SK-N-SH treated with all-trans-retinoic acid at 6 μM for 48 hours (cell line): ENCODE measurements around the gene CYP1A2.
A peak's percentile ranks its signal among the peaks of the same experiment; 100 is the strongest.

Experiments
- ATAC-seq: fragments of 200-7000 bp; cut with Tn5 transposase; 3 replicates; pipeline ENCODE4 v1.9.1; 2020; ENCODE audit warnings: mild to moderate bottlenecking, moderate library complexity
- ARNTL ChIP-seq: fragments of 450-650 bp; formaldehyde crosslinking; IDR thresholded peaks from 2 replicates; pipeline ENCODE4 v1.5.0; 2020; ENCODE audit warnings: low read depth, mild to moderate bottlenecking, moderate library complexity, borderline replicate concordance
- BACH2 ChIP-seq: fragments of 250-450 bp; sonication (Bioruptor Pico); IDR thresholded peaks from 2 replicates; pipeline ENCODE4 v1.9.0; 2021; ENCODE audit warnings: mild to moderate bottlenecking, borderline replicate concordance
- CSDC2 ChIP-seq: fragments of 250-450 bp; sonication (Bioruptor Pico); IDR thresholded peaks from 2 replicates; pipeline ENCODE4 v1.5.0; 2020; ENCODE audit warnings: mild to moderate bottlenecking, moderate library complexity
- ESRRG ChIP-seq: fragments of 250-450 bp; sonication (Bioruptor Pico); IDR thresholded peaks from 2 replicates; pipeline ENCODE4 v1.6.1; 2021; ENCODE audit warnings: mild to moderate bottlenecking
- GLIS3 ChIP-seq: fragments of 250-450 bp; sonication (Bioruptor Pico); IDR thresholded peaks from 2 replicates; pipeline ENCODE4 v1.5.0; 2020; ENCODE audit warnings: mild to moderate bottlenecking, moderate library complexity
- ISL1 ChIP-seq: fragments of 250-450 bp; sonication (Bioruptor Pico); IDR thresholded peaks from 2 replicates; pipeline ENCODE4 v2.1.2; 2022; ENCODE audit warnings: mild to moderate bottlenecking, moderate library complexity
- OSR1 ChIP-seq: fragments of 250-450 bp; sonication (Bioruptor Pico); IDR thresholded peaks from 2 replicates; pipeline ENCODE4 v1.8.0; 2022; ENCODE audit warnings: moderate library complexity, mild to moderate bottlenecking, inconsistent platforms
- PATZ1 ChIP-seq: fragments of 250-450 bp; sonication (Bioruptor Pico); IDR thresholded peaks from 2 replicates; pipeline ENCODE4 v1.8.0; 2020; ENCODE audit warnings: mild to moderate bottlenecking, moderate library complexity, borderline replicate concordance
- POU6F1 ChIP-seq: fragments of 250-450 bp; sonication (Bioruptor Pico); IDR thresholded peaks from 2 replicates; pipeline ENCODE4 v1.8.0; 2021; ENCODE audit warnings: low read depth, mild to moderate bottlenecking, moderate library complexity, borderline replicate concordance
- PPARA ChIP-seq: fragments of 250-450 bp; sonication (Bioruptor Pico); IDR thresholded peaks from 2 replicates; pipeline ENCODE4 v1.5.0; 2020; ENCODE audit warnings: mild to moderate bottlenecking, borderline replicate concordance
- RARB ChIP-seq: fragments of 250-450 bp; sonication (Bioruptor Pico); IDR thresholded peaks from 2 replicates; pipeline ENCODE4 v1.8.0; 2021; ENCODE audit warnings: mild to moderate bottlenecking, moderate library complexity
- SNAI2 ChIP-seq: fragments of 250-450 bp; sonication (Bioruptor Pico); IDR thresholded peaks from 2 replicates; pipeline ENCODE4 v1.5.0; 2020; ENCODE audit warnings: mild to moderate bottlenecking, moderate library complexity
- TCF4 ChIP-seq: fragments of 250-450 bp; sonication (Bioruptor Pico); IDR thresholded peaks from 2 replicates; pipeline ENCODE4 v1.8.0; 2021; ENCODE audit warnings: mild to moderate bottlenecking, moderate library complexity, borderline replicate concordance
- TOX ChIP-seq: fragments of 250-450 bp; sonication (Bioruptor Pico); IDR thresholded peaks from 2 replicates; pipeline ENCODE4 v1.8.0; 2021; ENCODE audit warnings: mild to moderate bottlenecking, moderate library complexity, borderline replicate concordance
- ZC3H10 ChIP-seq: fragments of 250-450 bp; sonication (Bioruptor Pico); IDR thresholded peaks from 2 replicates; pipeline ENCODE4 v1.5.1; 2021; ENCODE audit warnings: mild to moderate bottlenecking, moderate library complexity
- ZFP3 ChIP-seq: fragments of 250-450 bp; sonication (Bioruptor Pico); IDR thresholded peaks from 2 replicates; pipeline ENCODE4 v1.5.0; 2020; ENCODE audit warnings: mild to moderate bottlenecking, moderate library complexity
- ZFP30 ChIP-seq: fragments of 450-650 bp; formaldehyde crosslinking; IDR thresholded peaks from 2 replicates; pipeline ENCODE4 v1.5.0; 2022; ENCODE audit warnings: mild to moderate bottlenecking, moderate library complexity
- ZNF565 ChIP-seq: fragments of 450-650 bp; formaldehyde crosslinking; conservative IDR thresholded peaks from 2 replicates; pipeline ENCODE4 v1.5.0; 2020; ENCODE audit warnings: low read depth, mild to moderate bottlenecking, moderate library complexity
- ZNF8 ChIP-seq: fragments of 450-650 bp; formaldehyde crosslinking; IDR thresholded peaks from 2 replicates; pipeline ENCODE4 v1.5.0; 2020; ENCODE audit warnings: mild to moderate bottlenecking, moderate library complexity
- TF ChIP-seq, protein P1 (sequence below): fragments of 250-450 bp; sonication (Bioruptor Pico); IDR thresholded peaks from 2 replicates; pipeline ENCODE4 v1.5.0; 2020; ENCODE audit warnings: mild to moderate bottlenecking, moderate library complexity
- TF ChIP-seq, protein P2 (sequence below): fragments of 250-450 bp; sonication (Bioruptor Pico); IDR thresholded peaks from 2 replicates; pipeline ENCODE4 v1.5.1; 2020; ENCODE audit warnings: low read depth, mild to moderate bottlenecking, moderate library complexity

Gene CYP1A2

GRCh38 chr15:74782259-74783071 is 33.8 kb downstream of the CYP1A2 start:
- ATAC-seq, result peak; percentile 47

DNA sequence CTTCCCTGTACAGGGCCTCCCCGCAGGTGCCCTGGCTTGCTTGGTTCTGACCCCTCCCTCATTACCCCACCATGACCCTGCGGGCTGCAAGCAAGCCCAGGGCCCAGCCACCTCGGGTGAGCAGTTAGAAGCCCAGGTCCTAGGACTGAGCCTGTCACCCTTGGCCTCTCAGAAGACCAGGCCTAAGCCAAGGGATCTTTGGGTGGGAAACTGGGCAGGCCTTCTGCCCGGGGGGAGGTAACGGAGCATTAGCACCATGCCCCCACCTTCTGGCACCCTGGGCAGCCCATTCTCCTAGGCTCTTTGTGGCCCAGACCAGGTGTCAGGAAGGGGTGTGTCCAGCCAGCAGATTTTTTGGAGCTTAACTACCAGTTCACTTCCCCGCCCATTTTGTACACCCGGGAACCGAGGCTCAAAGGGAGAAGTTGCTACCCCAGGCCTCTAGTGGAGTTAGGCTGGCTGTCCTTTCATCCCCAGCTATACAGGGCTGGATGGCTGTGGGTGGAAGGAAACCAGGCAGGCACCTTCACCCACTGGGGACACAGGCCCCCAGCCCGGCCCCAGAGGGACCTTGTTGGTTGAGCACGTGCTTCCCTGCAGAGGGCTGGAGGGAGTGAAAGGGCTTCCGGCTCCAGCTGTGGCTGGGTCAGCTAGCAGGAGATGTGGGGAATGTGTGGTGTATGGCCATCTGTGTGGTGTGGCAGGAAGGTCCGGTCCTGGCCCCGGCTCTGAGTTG is 34.6 kb downstream of the CYP1A2 start:
- TF ChIP-seq RARB (CRISPR knock-in tag) (no peak), SNAI2 (CRISPR knock-in tag) (no peak), BACH2 (CRISPR knock-in tag) (no peak), TCF4 (CRISPR knock-in tag) (no peak), POU6F1 (CRISPR knock-in tag) (no peak), GLIS3 (no peak), TOX (CRISPR knock-in tag) (no peak), ESRRG (CRISPR knock-in tag) (no peak), ZNF8 (CRISPR knock-in tag) (no peak), OSR1 (CRISPR knock-in tag) (no peak), ISL1 (CRISPR knock-in tag) (no peak), PATZ1 (CRISPR knock-in tag) (no peak), ZFP30 (CRISPR knock-in tag) (no peak), ZFP3 (CRISPR knock-in tag) (no peak)
- TF ChIP-seq, protein P1, sequence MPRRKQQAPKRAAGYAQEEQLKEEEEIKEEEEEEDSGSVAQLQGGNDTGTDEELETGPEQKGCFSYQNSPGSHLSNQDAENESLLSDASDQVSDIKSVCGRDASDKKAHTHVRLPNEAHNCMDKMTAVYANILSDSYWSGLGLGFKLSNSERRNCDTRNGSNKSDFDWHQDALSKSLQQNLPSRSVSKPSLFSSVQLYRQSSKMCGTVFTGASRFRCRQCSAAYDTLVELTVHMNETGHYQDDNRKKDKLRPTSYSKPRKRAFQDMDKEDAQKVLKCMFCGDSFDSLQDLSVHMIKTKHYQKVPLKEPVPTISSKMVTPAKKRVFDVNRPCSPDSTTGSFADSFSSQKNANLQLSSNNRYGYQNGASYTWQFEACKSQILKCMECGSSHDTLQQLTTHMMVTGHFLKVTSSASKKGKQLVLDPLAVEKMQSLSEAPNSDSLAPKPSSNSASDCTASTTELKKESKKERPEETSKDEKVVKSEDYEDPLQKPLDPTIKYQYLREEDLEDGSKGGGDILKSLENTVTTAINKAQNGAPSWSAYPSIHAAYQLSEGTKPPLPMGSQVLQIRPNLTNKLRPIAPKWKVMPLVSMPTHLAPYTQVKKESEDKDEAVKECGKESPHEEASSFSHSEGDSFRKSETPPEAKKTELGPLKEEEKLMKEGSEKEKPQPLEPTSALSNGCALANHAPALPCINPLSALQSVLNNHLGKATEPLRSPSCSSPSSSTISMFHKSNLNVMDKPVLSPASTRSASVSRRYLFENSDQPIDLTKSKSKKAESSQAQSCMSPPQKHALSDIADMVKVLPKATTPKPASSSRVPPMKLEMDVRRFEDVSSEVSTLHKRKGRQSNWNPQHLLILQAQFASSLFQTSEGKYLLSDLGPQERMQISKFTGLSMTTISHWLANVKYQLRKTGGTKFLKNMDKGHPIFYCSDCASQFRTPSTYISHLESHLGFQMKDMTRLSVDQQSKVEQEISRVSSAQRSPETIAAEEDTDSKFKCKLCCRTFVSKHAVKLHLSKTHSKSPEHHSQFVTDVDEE (CRISPR knock-in tag), result no peak
- TF ChIP-seq, protein P2, sequence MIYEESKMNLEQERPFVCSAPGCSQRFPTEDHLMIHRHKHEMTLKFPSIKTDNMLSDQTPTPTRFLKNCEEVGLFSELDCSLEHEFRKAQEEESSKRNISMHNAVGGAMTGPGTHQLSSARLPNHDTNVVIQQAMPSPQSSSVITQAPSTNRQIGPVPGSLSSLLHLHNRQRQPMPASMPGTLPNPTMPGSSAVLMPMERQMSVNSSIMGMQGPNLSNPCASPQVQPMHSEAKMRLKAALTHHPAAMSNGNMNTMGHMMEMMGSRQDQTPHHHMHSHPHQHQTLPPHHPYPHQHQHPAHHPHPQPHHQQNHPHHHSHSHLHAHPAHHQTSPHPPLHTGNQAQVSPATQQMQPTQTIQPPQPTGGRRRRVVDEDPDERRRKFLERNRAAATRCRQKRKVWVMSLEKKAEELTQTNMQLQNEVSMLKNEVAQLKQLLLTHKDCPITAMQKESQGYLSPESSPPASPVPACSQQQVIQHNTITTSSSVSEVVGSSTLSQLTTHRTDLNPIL (CRISPR knock-in tag), result no peak
- peak; percentile 54 for ATAC-seq

More at GRCh38 chr15:74782259-74783071, 33.8 kb downstream of the CYP1A2 start:
- no peak for TF ChIP-seq ZNF8 (CRISPR knock-in tag)
- no peak for TF ChIP-seq OSR1 (CRISPR knock-in tag)
- TF ChIP-seq TOX (CRISPR knock-in tag), result no peak

GRCh38 chr15:74783808-74784175 is 35.1 kb downstream of the CYP1A2 start:
- peak; percentile 4; the same call in 1 of the 3 replicates for ATAC-seq
- TF ChIP-seq BACH2 (CRISPR knock-in tag) (no peak), ZC3H10 (CRISPR knock-in tag) (no peak), ZFP30 (CRISPR knock-in tag) (no peak), RARB (CRISPR knock-in tag) (no peak), ISL1 (CRISPR knock-in tag) (no peak), SNAI2 (CRISPR knock-in tag) (no peak), POU6F1 (CRISPR knock-in tag) (no peak), ARNTL (CRISPR knock-in tag) (no peak), TCF4 (CRISPR knock-in tag) (no peak), CSDC2 (CRISPR knock-in tag) (no peak), ZNF565 (CRISPR knock-in tag) (no peak), ZFP3 (CRISPR knock-in tag) (no peak), PPARA (CRISPR knock-in tag) (no peak)
- TF ChIP-seq, protein P2 (CRISPR knock-in tag), result no peak
- TF ChIP-seq, protein P1 (CRISPR knock-in tag), result no peak
